A549 (cell line): Measurements from ENCODE around the gene CYP8B1. TPM values are rescaled to one million over a fixed set of nuclear protein-coding genes. Genes with fewer than 3 reads are reported as not detected.

Source experiments
- ATAC-seq, 2 experiments: fragments of 200-7000 bp in 1 of 2; fragments of >200 bp in 1 of 2; cut with Nextera tagmentation in 1 of 2; cut with Tn5 transposase in 1 of 2; 3 replicates each; pipeline versions ENCODE4 v1.8.0 to v1.9.1; 2018 to 2020; ENCODE audit warnings: mild to moderate bottlenecking in 1 of 2, moderate library complexity in 1 of 2
- CTCF ChIA-PET: fragments of 300-600 bp; sonication (Branson Sonifier 250); formaldehyde crosslinking; extraction: SDS; loops from one replicate; lab custom pipeline; 2021; ENCODE audit warnings: antibody characterized with exemption, inconsistent platforms; lab: Yijun Ruan, JAX
- POLR2A ChIA-PET: fragments of 350-600 bp; formaldehyde crosslinking; extraction: SDS; loops from one replicate; lab custom pipeline; 2021; ENCODE audit warnings: antibody characterized with exemption, inconsistent platforms; lab: Yijun Ruan, JAX
- DNase-seq, 2 experiments: peaks; one replicate each; pipeline versions ENCODE4 v3.0.0 to v3.0.0-alpha.2; 2011 to 2016; ENCODE audit warnings: low read depth in 1 of 2, low spot score in 1 of 2
- FAIRE-seq: peaks from 2 replicates; lab custom pipeline; 2011; peaks lifted over from hg19 to GRCh38; lab: Jason Lieb, UNC
- H3K27ac ChIP-seq, 2 experiments: fragments of >200 bp; sonication (Bioruptor Twin); formaldehyde crosslinking; 3 replicates each; pipeline ENCODE4 v1.5.1; 2016 to 2017
- H3K4me1 ChIP-seq: fragments of >200 bp; sonication (Bioruptor Twin); formaldehyde crosslinking; 3 replicates; pipeline ENCODE4 v1.6.1; 2016
- H3K4me2 ChIP-seq: fragments of >200 bp; sonication (Bioruptor Twin); formaldehyde crosslinking; 3 replicates; pipeline ENCODE4 v1.6.1; 2016
- H3K4me3 ChIP-seq: fragments of >200 bp; sonication (Bioruptor Twin); formaldehyde crosslinking; 3 replicates; pipeline ENCODE4 v1.5.1; 2016
- H3K9me3 ChIP-seq: fragments of >200 bp; sonication (Bioruptor Twin); formaldehyde crosslinking; 3 replicates; pipeline ENCODE4 v1.6.1; 2016
- BCL3 ChIP-seq: fragments of >200 bp; sonication (Bioruptor Twin); formaldehyde crosslinking; IDR thresholded peaks from 3 replicates; pipeline ENCODE4 v1.6.1; 2016
- CBX2 ChIP-seq: fragments of 200-600 bp; sonication (generic); IDR thresholded peaks from 2 replicates; pipeline ENCODE4 v1.6.1; 2016; ENCODE audit warnings: low read depth, mild to moderate bottlenecking, borderline replicate concordance
- CEBPB ChIP-seq, 2 experiments: fragments of >200 bp in 1 of 2; sonication (Bioruptor Twin) in 1 of 2; formaldehyde crosslinking in 1 of 2; IDR thresholded peaks; 2 replicates each; pipeline ENCODE4 v1.6.1; 2012 to 2016
- CHD2 ChIP-seq: fragments of 150-350 bp; IDR thresholded peaks from 2 replicates; pipeline ENCODE4 v1.6.1; 2014; ENCODE audit warnings: low read length; ENCODE audit not compliant: partially characterized antibody
- EHF ChIP-seq: fragments of 250-450 bp; sonication (Bioruptor Pico); IDR thresholded peaks from 2 replicates; pipeline ENCODE4 v1.5.0; 2020; ENCODE audit warnings: mild to moderate bottlenecking
- EHMT2 ChIP-seq: fragments of 200-600 bp; sonication (generic); IDR thresholded peaks from 2 replicates; pipeline ENCODE4 v1.6.1; 2016; ENCODE audit warnings: antibody characterized with exemption, low read depth, mild to moderate bottlenecking, moderate library complexity
- EP300 ChIP-seq, 2 experiments: fragments of >200 bp; sonication (Bioruptor Twin); formaldehyde crosslinking; IDR thresholded peaks; 2 replicates in 1 of 2; 3 replicates in 1 of 2; pipeline ENCODE4 v1.6.1; 2016 to 2017
- ESRRA ChIP-seq: fragments of 150-350 bp; IDR thresholded peaks from 2 replicates; pipeline ENCODE4 v1.6.1; 2014; ENCODE audit warnings: mild to moderate bottlenecking, low read length, borderline replicate concordance
- HDAC2 ChIP-seq: fragments of 200-600 bp; sonication (generic); IDR thresholded peaks from 2 replicates; pipeline ENCODE4 v1.6.1; 2016
- HEYL ChIP-seq: fragments of 250-450 bp; sonication (Bioruptor Pico); IDR thresholded peaks from 2 replicates; pipeline ENCODE4 v1.8.0; 2021; ENCODE audit warnings: mild to moderate bottlenecking, moderate library complexity
- HOXA7 ChIP-seq: fragments of 250-450 bp; sonication (Bioruptor Pico); IDR thresholded peaks from 2 replicates; pipeline ENCODE4 v1.5.0; 2020; ENCODE audit warnings: mild to moderate bottlenecking, moderate library complexity
- JUNB ChIP-seq: fragments of >200 bp; sonication (Bioruptor Twin); formaldehyde crosslinking; IDR thresholded peaks from 2 replicates; pipeline ENCODE4 v1.6.1; 2016
- KDM1A ChIP-seq: fragments of 200-600 bp; sonication (generic); IDR thresholded peaks from 2 replicates; pipeline ENCODE4 v1.6.1; 2016; ENCODE audit warnings: low read depth, mild to moderate bottlenecking
- KDM5A ChIP-seq: fragments of 200-600 bp; sonication (generic); IDR thresholded peaks from 2 replicates; pipeline ENCODE4 v1.6.1; 2016; ENCODE audit warnings: antibody characterized with exemption, mild to moderate bottlenecking
- MAFK ChIP-seq: fragments of 450-650 bp; IDR thresholded peaks from 2 replicates; pipeline ENCODE4 v1.6.1; 2014; ENCODE audit not compliant: partially characterized antibody
- NFE2L2 ChIP-seq: fragments of 150-350 bp; conservative IDR thresholded peaks from 2 replicates; pipeline ENCODE4 v1.6.1; 2014; ENCODE audit warnings: low read length
- NR3C1 ChIP-seq: fragments of >200 bp; sonication (Bioruptor Twin); formaldehyde crosslinking; IDR thresholded peaks from 3 replicates; pipeline ENCODE4 v1.6.1; 2017
- PBX3 ChIP-seq: IDR thresholded peaks from 2 replicates; pipeline ENCODE4 v1.6.1; 2012
- POLR2AphosphoS2 ChIP-seq: conservative IDR thresholded peaks from 2 replicates; pipeline ENCODE4 v1.6.1; 2012; ENCODE audit warnings: low read length, improper control_type of control experiment, inconsistent platforms
- REST ChIP-seq: fragments of 200-600 bp; sonication (generic); IDR thresholded peaks from 2 replicates; pipeline ENCODE4 v1.6.1; 2016; ENCODE audit warnings: antibody characterized with exemption, mild to moderate bottlenecking, moderate library complexity
- SREBF2 ChIP-seq: fragments of 450-650 bp; IDR thresholded peaks from 2 replicates; pipeline ENCODE4 v1.6.1; 2014; ENCODE audit warnings: mild to moderate bottlenecking, moderate library complexity
- TFCP2L1 ChIP-seq: fragments of 250-450 bp; sonication (Bioruptor Pico); IDR thresholded peaks from 2 replicates; pipeline ENCODE4 v1.5.0; 2021; ENCODE audit warnings: mild to moderate bottlenecking
- TP53 ChIP-seq: fragments of 250-450 bp; sonication (Bioruptor Pico); IDR thresholded peaks from 2 replicates; pipeline ENCODE4 v1.5.0; 2021; ENCODE audit warnings: mild to moderate bottlenecking, moderate library complexity
- ZSCAN20 ChIP-seq: fragments of 250-450 bp; sonication (Bioruptor Pico); IDR thresholded peaks from 2 replicates; pipeline ENCODE4 v1.8.0; 2022; ENCODE audit warnings: mild to moderate bottlenecking, moderate library complexity
- WGBS: methylation state at CpG from one replicate; pipeline ENCODE4 v1.1.6; 2017; ENCODE audit errors: missing lambda C conversion rate; 5-methylcytosine and 5-hydroxymethylcytosine counted together
- polyA plus RNA-seq, 4 experiments: library from polyadenylated mRNA; depleted of rRNA in 3 of 4; stranded (reverse); fragments of >200 nt; fragmentation: RNase III in 1 of 4; extraction: RNeasy Plus Mini Kit Qiagen cat#74134 plus additional on column Dnase treatment in 1 of 4; gene quantifications; 2 replicates in 3 of 4; 3 replicates in 1 of 4; pipeline ENCODE4 v1.2.3, GENCODE V29; 2011 to 2017
- TF ChIP-seq, protein P1 (sequence below): fragments of 450-650 bp; IDR thresholded peaks from 2 replicates; pipeline ENCODE4 v1.6.1; 2014; ENCODE audit warnings: antibody characterized with exemption

Gene CYP8B1
- polyA plus RNA-seq, 2 of the 4 experiments (the other 2 are of a cell fraction), result not detected

- TF ChIP-seq REST (no peak), EHMT2 (no peak), NFE2L2 (no peak), KDM5A (no peak)
- TF ChIP-seq, all 56 proteins: peak for 0
These were observed 46.5 kb downstream of the CYP8B1 start (continued) for GRCh38 chr3:42829083-42829627.

DNA sequence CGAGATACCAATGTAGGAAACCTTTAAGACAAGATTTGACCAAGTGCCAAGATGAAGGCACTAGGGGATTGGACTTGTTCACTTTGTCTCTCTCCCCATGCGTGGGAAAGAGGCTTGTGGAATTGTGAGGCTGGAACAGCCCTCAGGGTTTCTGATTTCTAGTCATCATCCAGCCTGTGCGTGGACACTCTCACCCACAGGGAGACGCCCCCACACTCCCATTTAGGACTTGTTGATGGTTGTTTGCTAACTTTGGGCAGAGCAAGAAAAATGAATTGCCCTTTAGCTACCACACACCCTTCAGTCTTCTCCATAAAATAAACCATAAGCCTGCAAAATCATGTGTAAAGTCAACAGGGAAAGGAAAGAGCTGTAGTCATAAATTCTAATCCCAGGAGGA, 48.0 kb downstream of the CYP8B1 start:
- ChIA-PET POLR2A (no interaction called here), CTCF (no interaction called here)
- Histone ChIP-seq H3K27ac (no peak overlapping the region), H3K4me1 (peaks cover 11% of the 10 kb centered on the region; the same call in 1 of the 3 replicates), H3K4me3 (no peak overlapping the region), H3K9me3 (no peaks in the 10 kb centered on the region), H3K4me2 (no peak overlapping the region)
- WGBS, result 43% methylated on average over 4 of the region's 4 CpGs
- DNase-seq (no peak), ATAC-seq (no peak), FAIRE-seq (no peak)
- no peak for TF ChIP-seq NR3C1
- TF ChIP-seq EHF (CRISPR knock-in tag), result no peak
- TF ChIP-seq JUNB, result no peak
- TF ChIP-seq PBX3, result no peak
- TF ChIP-seq TFCP2L1, result no peak
- no peak for TF ChIP-seq CHD2
- no peak for TF ChIP-seq EP300 (IDR thresholded peaks at IDR 0.05)

GRCh38 chr3:42827023-42827422, 48.7 kb downstream of the CYP8B1 start:
- CTCF ChIA-PET, result no interaction called here
- POLR2A ChIA-PET, result no interaction called here
- no peak overlapping the region for H3K4me2 ChIP-seq
- TF ChIP-seq CEBPB (IDR thresholded peaks at IDR 0.05) (no peak), ZSCAN20 (no peak), KDM5A (no peak), HDAC2 (no peak), POLR2AphosphoS2 (no peak), BCL3 (no peak), HOXA7 (CRISPR knock-in tag) (no peak), CBX2 (no peak), KDM1A (no peak), TP53 (CRISPR knock-in tag) (no peak), ESRRA (no peak), HEYL (no peak), MAFK (no peak), SREBF2 (no peak), NFE2L2 (no peak)
- TF ChIP-seq, protein P1, sequence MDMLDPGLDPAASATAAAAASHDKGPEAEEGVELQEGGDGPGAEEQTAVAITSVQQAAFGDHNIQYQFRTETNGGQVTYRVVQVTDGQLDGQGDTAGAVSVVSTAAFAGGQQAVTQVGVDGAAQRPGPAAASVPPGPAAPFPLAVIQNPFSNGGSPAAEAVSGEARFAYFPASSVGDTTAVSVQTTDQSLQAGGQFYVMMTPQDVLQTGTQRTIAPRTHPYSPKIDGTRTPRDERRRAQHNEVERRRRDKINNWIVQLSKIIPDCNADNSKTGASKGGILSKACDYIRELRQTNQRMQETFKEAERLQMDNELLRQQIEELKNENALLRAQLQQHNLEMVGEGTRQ, result no peak
- FAIRE-seq, result no peak
- H3K4me1 ChIP-seq, result peaks cover 11% of the 10 kb centered on the region; the same call in 1 of the 3 replicates
- H3K9me3 ChIP-seq, result no peaks in the 10 kb centered on the region
- no peak overlapping the region for H3K4me3 ChIP-seq
- no peak overlapping the region for H3K27ac ChIP-seq
- ATAC-seq, result no peak
- no peak for DNase-seq
